ENCODE results near the gene LPIN2.

GRCh38 chr18:3015851-3016250, 2.9 kb upstream of the LPIN2 start:
- TF ChIP-seq EZH2phosphoT487 (IDR thresholded peaks at IDR 0.05; ENCODE audit: insufficient read depth, low read depth) (no peak), EZH2 (IDR thresholded peaks at IDR 0.05; ENCODE audit: insufficient read depth, poor library complexity, severe bottlenecking) (no peak)
